ENCODE results near the gene RUFY4. TPM values are rescaled to one million over a fixed set of nuclear protein-coding genes. Genes with fewer than 3 reads are reported as not detected.

RUFY4 gene
- polyA plus RNA-seq, 2 of the 4 experiments (the other 2 are of a cell fraction), result 0.04 TPM; not detected in 1

DNA sequence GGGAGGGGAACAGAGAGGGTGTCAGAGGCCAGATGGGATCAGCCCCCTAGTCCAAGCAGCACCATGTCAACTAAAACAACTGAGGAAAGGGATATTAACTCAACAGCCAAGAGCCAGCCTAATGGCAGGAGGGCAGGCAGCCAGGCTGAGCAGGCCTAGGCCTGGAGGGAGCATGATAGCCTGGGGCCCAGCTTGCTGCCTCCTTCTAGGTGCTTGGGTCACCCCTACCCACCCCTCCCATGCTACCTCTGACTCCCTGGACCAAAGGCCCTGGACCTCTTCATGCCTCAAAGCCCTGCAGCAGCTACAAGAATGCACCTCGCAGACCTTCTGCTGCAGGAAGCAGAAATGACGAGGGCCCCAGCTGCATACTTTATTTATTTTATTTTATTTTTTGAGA, 44.2 kb upstream of the RUFY4 start:
- no peak for ATAC-seq
- no peaks in the 10 kb centered on the region for H3K9me3 ChIP-seq
- H3K4me2 ChIP-seq, result no peak overlapping the region
- no peak for DNase-seq (ENCODE audit: low read depth in 1 of 2, low spot score in 1 of 2)
- ChIA-PET CTCF (interaction anchor here (1.0 to 1.8 kb wide), 5 partner anchors 9 to 239 kb away, joined by 3 to 8 read pairs (median 4); no protein-coding TSS in a partner anchor), POLR2A (no interaction called here)
- no peak for TF ChIP-seq CEBPB (IDR thresholded peaks at IDR 0.05)
- no peak for TF ChIP-seq HOXB5 (CRISPR knock-in tag; IDR thresholded peaks at IDR 0.05)
- no peak for TF ChIP-seq TP53 (CRISPR knock-in tag; IDR thresholded peaks at IDR 0.05)
- TF ChIP-seq, protein P1, sequence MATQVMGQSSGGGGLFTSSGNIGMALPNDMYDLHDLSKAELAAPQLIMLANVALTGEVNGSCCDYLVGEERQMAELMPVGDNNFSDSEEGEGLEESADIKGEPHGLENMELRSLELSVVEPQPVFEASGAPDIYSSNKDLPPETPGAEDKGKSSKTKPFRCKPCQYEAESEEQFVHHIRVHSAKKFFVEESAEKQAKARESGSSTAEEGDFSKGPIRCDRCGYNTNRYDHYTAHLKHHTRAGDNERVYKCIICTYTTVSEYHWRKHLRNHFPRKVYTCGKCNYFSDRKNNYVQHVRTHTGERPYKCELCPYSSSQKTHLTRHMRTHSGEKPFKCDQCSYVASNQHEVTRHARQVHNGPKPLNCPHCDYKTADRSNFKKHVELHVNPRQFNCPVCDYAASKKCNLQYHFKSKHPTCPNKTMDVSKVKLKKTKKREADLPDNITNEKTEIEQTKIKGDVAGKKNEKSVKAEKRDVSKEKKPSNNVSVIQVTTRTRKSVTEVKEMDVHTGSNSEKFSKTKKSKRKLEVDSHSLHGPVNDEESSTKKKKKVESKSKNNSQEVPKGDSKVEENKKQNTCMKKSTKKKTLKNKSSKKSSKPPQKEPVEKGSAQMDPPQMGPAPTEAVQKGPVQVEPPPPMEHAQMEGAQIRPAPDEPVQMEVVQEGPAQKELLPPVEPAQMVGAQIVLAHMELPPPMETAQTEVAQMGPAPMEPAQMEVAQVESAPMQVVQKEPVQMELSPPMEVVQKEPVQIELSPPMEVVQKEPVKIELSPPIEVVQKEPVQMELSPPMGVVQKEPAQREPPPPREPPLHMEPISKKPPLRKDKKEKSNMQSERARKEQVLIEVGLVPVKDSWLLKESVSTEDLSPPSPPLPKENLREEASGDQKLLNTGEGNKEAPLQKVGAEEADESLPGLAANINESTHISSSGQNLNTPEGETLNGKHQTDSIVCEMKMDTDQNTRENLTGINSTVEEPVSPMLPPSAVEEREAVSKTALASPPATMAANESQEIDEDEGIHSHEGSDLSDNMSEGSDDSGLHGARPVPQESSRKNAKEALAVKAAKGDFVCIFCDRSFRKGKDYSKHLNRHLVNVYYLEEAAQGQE (IDR thresholded peaks at IDR 0.05), result no peak
- TF ChIP-seq JUNB (IDR thresholded peaks at IDR 0.05), result no peak
- TF ChIP-seq, protein P2, sequence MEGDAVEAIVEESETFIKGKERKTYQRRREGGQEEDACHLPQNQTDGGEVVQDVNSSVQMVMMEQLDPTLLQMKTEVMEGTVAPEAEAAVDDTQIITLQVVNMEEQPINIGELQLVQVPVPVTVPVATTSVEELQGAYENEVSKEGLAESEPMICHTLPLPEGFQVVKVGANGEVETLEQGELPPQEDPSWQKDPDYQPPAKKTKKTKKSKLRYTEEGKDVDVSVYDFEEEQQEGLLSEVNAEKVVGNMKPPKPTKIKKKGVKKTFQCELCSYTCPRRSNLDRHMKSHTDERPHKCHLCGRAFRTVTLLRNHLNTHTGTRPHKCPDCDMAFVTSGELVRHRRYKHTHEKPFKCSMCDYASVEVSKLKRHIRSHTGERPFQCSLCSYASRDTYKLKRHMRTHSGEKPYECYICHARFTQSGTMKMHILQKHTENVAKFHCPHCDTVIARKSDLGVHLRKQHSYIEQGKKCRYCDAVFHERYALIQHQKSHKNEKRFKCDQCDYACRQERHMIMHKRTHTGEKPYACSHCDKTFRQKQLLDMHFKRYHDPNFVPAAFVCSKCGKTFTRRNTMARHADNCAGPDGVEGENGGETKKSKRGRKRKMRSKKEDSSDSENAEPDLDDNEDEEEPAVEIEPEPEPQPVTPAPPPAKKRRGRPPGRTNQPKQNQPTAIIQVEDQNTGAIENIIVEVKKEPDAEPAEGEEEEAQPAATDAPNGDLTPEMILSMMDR (IDR thresholded peaks at IDR 0.05), result no peak
- no peak for TF ChIP-seq SMC3 (IDR thresholded peaks at IDR 0.05)
- TF ChIP-seq, protein P3, sequence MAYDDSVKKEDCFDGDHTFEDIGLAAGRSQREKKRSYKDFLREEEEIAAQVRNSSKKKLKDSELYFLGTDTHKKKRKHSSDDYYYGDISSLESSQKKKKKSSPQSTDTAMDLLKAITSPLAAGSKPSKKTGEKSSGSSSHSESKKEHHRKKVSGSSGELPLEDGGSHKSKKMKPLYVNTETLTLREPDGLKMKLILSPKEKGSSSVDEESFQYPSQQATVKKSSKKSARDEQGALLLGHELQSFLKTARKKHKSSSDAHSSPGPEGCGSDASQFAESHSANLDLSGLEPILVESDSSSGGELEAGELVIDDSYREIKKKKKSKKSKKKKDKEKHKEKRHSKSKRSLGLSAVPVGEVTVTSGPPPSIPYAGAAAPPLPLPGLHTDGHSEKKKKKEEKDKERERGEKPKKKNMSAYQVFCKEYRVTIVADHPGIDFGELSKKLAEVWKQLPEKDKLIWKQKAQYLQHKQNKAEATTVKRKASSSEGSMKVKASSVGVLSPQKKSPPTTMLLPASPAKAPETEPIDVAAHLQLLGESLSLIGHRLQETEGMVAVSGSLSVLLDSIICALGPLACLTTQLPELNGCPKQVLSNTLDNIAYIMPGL (CRISPR knock-in tag; IDR thresholded peaks at IDR 0.05; ENCODE audit: borderline replicate concordance), result no peak
- no peak for TF ChIP-seq E2F6 (IDR thresholded peaks at IDR 0.05; ENCODE audit: borderline replicate concordance, low read depth)
- TF ChIP-seq CBX8 (IDR thresholded peaks at IDR 0.05), result no peak
- TF ChIP-seq RARB (CRISPR knock-in tag; IDR thresholded peaks at IDR 0.05), result no peak
- H3K4me3 ChIP-seq, result no peak overlapping the region
- no peak overlapping the region for H3K27ac ChIP-seq
- FAIRE-seq, result no peak
- H3K4me1 ChIP-seq, result no peaks in the 10 kb centered on the region
- WGBS (ENCODE audit: missing lambda C conversion rate), result 85% methylated on average over 2 of the region's 2 CpGs

DNA sequence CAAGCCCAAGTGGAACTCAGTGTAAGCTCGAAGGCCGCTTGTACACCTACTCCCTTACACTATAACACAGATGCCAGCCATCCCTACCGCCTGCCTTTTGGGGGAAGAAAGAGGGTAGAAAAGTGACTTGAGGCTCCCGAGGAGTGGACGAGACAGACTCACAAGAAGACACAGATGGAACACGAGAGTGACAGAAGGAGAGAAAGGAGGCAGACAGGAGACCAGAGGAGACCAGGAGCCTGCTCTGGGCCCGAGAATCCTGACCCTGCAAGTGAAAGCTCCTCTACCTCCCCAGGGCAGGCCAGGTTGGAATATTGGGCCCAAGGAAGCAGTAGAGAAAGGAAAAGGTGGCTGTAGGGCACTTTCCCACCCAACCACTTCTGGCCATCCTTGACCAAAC, 42.8 kb upstream of the RUFY4 start:
- ATAC-seq, result no peak
- POLR2A ChIA-PET, result no interaction called here
- no peak overlapping the region for H3K27ac ChIP-seq
- CTCF ChIA-PET, result interaction anchor here (1.2 to 1.6 kb wide), 3 partner anchors 32 to 240 kb away, joined by 3 to 6 read pairs (median 5); no protein-coding TSS in a partner anchor
- no peak for FAIRE-seq
- TF ChIP-seq, protein P4, sequence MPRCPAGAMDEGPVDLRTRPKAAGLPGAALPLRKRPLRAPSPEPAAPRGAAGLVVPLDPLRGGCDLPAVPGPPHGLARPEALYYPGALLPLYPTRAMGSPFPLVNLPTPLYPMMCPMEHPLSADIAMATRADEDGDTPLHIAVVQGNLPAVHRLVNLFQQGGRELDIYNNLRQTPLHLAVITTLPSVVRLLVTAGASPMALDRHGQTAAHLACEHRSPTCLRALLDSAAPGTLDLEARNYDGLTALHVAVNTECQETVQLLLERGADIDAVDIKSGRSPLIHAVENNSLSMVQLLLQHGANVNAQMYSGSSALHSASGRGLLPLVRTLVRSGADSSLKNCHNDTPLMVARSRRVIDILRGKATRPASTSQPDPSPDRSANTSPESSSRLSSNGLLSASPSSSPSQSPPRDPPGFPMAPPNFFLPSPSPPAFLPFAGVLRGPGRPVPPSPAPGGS (IDR thresholded peaks at IDR 0.05), result no peak
- no peak for TF ChIP-seq ESRRA (IDR thresholded peaks at IDR 0.05; ENCODE audit: borderline replicate concordance, low read length)
- no peak for TF ChIP-seq TP53 (CRISPR knock-in tag; IDR thresholded peaks at IDR 0.05)
- no peak for TF ChIP-seq ZNF302 (CRISPR knock-in tag; IDR thresholded peaks at IDR 0.05)
- TF ChIP-seq POLR2A (IDR thresholded peaks at IDR 0.05; ENCODE audit: low read length), result no peak
- no peak for TF ChIP-seq CHD4 (IDR thresholded peaks at IDR 0.05; ENCODE audit: borderline replicate concordance)
- no peak for TF ChIP-seq JUNB (IDR thresholded peaks at IDR 0.05)
- TF ChIP-seq HOXA7 (CRISPR knock-in tag; IDR thresholded peaks at IDR 0.05), result no peak
- TF ChIP-seq MAFK (IDR thresholded peaks at IDR 0.05; ENCODE audit: partially characterized antibody), result no peak
- TF ChIP-seq ZFP36 (IDR thresholded peaks at IDR 0.05; ENCODE audit: borderline replicate concordance, partially characterized antibody), result no peak
- TF ChIP-seq NFE2L2 (conservative IDR thresholded peaks at IDR 0.05; ENCODE audit: low read length), result no peak
- no peak for TF ChIP-seq MAZ (IDR thresholded peaks at IDR 0.05; ENCODE audit: borderline replicate concordance, low read depth, low read length)
- TF ChIP-seq EHF (CRISPR knock-in tag; IDR thresholded peaks at IDR 0.05), result no peak
- TF ChIP-seq CHD2 (IDR thresholded peaks at IDR 0.05; ENCODE audit: low read length, partially characterized antibody), result no peak
- no peaks in the 10 kb centered on the region for H3K4me1 ChIP-seq
- H3K9me3 ChIP-seq, result no peaks in the 10 kb centered on the region
- no peak for DNase-seq (ENCODE audit: low read depth in 1 of 2, low spot score in 1 of 2)
- no peak overlapping the region for H3K4me2 ChIP-seq
- WGBS (ENCODE audit: missing lambda C conversion rate), result 69% methylated on average over 7 of the region's 7 CpGs
- no peak overlapping the region for H3K4me3 ChIP-seq

Data from A549 (cell line).